Uterus (tissue), 2 donors: ENCODE results near the gene PIP5KL1.

ENCODE experiments used
- CTCF ChIP-seq, 4 experiments: fragments of 200-600 bp in 2 of 4; fragments of 450-650 bp in 2 of 4; sonication (generic) in 2 of 4; IDR thresholded peaks; one replicate each; pipeline ENCODE4 v1.5.1; 2016 to 2019; ENCODE audit warnings: antibody characterized with exemption in 4 of 4, mild to moderate bottlenecking in 2 of 4, moderate library complexity in 1 of 4
- POLR2A ChIP-seq, 2 donors: fragments of 450-650 bp; IDR thresholded peaks; one replicate each; pipeline ENCODE4 v1.6.1; 2016; ENCODE audit warnings: antibody characterized with exemption in 2 of 2, mild to moderate bottlenecking in 1 of 2, moderate library complexity in 1 of 2

- TF ChIP-seq CTCF (IDR thresholded peaks at IDR 0.05), result no peak
- no peak for TF ChIP-seq POLR2A (IDR thresholded peaks at IDR 0.05)
These were observed 29.3 kb upstream of the PIP5KL1 start for GRCh38 chr9:127959841-127960409.
